HepG2 (cell line): ENCODE measurements around the gene SLC2A6. TPM values are rescaled to one million over a fixed set of nuclear protein-coding genes. Genes with fewer than 3 reads are reported as not detected.

ENCODE experiments used
- ATAC-seq: fragments of 200-7000 bp; cut with Tn5 transposase; 3 replicates; pipeline ENCODE4 v1.9.1; 2020; ENCODE audit warnings: mild to moderate bottlenecking, moderate library complexity
- BruUV-seq: library from RNA; stranded (reverse); fragments of 400-500 nt; replicated peaks from 2 replicates; lab custom pipeline; 2021; lab: Mats Ljungman, UMichigan
- CTCF ChIA-PET: fragments of 300-600 bp; formaldehyde crosslinking; extraction: SDS; loops from one replicate; lab custom pipeline; 2021; ENCODE audit warnings: low total read pairs, inconsistent platforms, low intra/inter-chr PET ratio; lab: Yijun Ruan, JAX
- POLR2A ChIA-PET: fragments of 350-600 bp; sonication (Branson Sonifier 250); formaldehyde crosslinking; loops from one replicate; lab custom pipeline; 2020; ENCODE audit warnings: antibody characterized with exemption, inconsistent platforms; lab: Yijun Ruan, JAX
- DNase-seq: peaks from one replicate; pipeline ENCODE4 v3.0.0-alpha.2; 2015; ENCODE audit warnings: low spot score
- FAIRE-seq: peaks from 3 replicates; lab custom pipeline; 2011; peaks lifted over from hg19 to GRCh38; lab: Jason Lieb, UNC
- H2AFZ ChIP-seq: one replicate; pipeline ENCODE4 v1.6.1; 2011; ENCODE audit warnings: low read length, inconsistent platforms
- H3K27ac ChIP-seq: fragments of 300-600 bp; 3 replicates; pipeline ENCODE4 v1.8.0; 2011; ENCODE audit warnings: mixed run types, mild to moderate bottlenecking, mixed read lengths, low read length, inconsistent platforms; ENCODE audit not compliant: insufficient read depth; ENCODE audit errors: extremely low read length
- H3K27me3 ChIP-seq, 2 experiments: fragments of 200-600 bp in 1 of 2; 2 replicates in 1 of 2; 3 replicates in 1 of 2; pipeline versions ENCODE4 v1.6.0 to v1.8.0; 2011; ENCODE audit warnings: low read length in 2 of 2, mild to moderate bottlenecking in 2 of 2, moderate library complexity in 2 of 2, inconsistent platforms in 1 of 2; ENCODE audit not compliant: insufficient read depth in 2 of 2, control insufficient read depth in 1 of 2
- H3K36me3 ChIP-seq, 2 experiments: fragments of 200-600 bp in 1 of 2; replicated peaks in 1 of 2; 2 replicates in 1 of 2; 3 replicates in 1 of 2; pipeline versions ENCODE4 v1.5.1 to v1.8.0; 2011; ENCODE audit warnings: low read length in 2 of 2, inconsistent platforms in 1 of 2; ENCODE audit not compliant: insufficient read depth in 2 of 2, control insufficient read depth in 1 of 2
- H3K4me1 ChIP-seq: 2 replicates; pipeline ENCODE4 v1.5.1; 2012; ENCODE audit warnings: low read length, inconsistent platforms; ENCODE audit not compliant: insufficient read depth
- H3K4me2 ChIP-seq: 2 replicates; pipeline ENCODE4 v1.6.0; 2011; ENCODE audit warnings: low read depth, low read length, inconsistent platforms
- H3K4me3 ChIP-seq, 3 experiments: fragments of 200-600 bp in 1 of 3; sonication (generic), shearing (Covaris generic) in 1 of 3; replicated peaks in 1 of 3; 2 replicates each; pipeline ENCODE4 v1.5.1; 2011 to 2016; ENCODE audit warnings: low read length in 3 of 3, inconsistent platforms in 2 of 3, low read depth in 2 of 3, mild to moderate bottlenecking in 2 of 3, control low read depth in 1 of 3, mixed read lengths in 1 of 3; ENCODE audit not compliant: insufficient read depth in 1 of 3
- H3K79me2 ChIP-seq: one replicate; pipeline ENCODE4 v1.6.1; 2011; ENCODE audit warnings: low read length, inconsistent platforms; ENCODE audit not compliant: insufficient read depth
- H3K9ac ChIP-seq: 2 replicates; pipeline ENCODE4 v1.6.0; 2011; ENCODE audit warnings: mild to moderate bottlenecking, low read depth, low read length, inconsistent platforms; ENCODE audit not compliant: insufficient read depth
- H3K9me3 ChIP-seq: 2 replicates; pipeline ENCODE4 v1.5.1; 2012; ENCODE audit warnings: mild to moderate bottlenecking, low read length
- H4K20me1 ChIP-seq: 2 replicates; pipeline ENCODE4 v1.6.0; 2011; ENCODE audit warnings: inconsistent platforms, mild to moderate bottlenecking, low read length, moderate library complexity; ENCODE audit not compliant: insufficient read depth
- CERS6 ChIP-seq: sonication (generic); formaldehyde crosslinking; IDR thresholded peaks from 2 replicates; pipeline ENCODE4 v1.5.0; 2020; ENCODE audit warnings: missing genetic modification reagents
- GPBP1L1 ChIP-seq: sonication (generic); formaldehyde crosslinking; IDR thresholded peaks from 2 replicates; pipeline ENCODE4 v1.5.0; 2020; ENCODE audit warnings: mild to moderate bottlenecking, missing genetic modification reagents
- MEIS2 ChIP-seq: sonication (generic); formaldehyde crosslinking; IDR thresholded peaks from 2 replicates; pipeline ENCODE4 v1.9.0; 2021; ENCODE audit warnings: mild to moderate bottlenecking, missing genetic modification reagents
- POLR2AphosphoS2 ChIP-seq: IDR thresholded peaks from 2 replicates; pipeline ENCODE4 v1.6.1; 2011; ENCODE audit warnings: low read depth, low read length, improper control_type of control experiment
- RXRA ChIP-seq: sonication (generic); formaldehyde crosslinking; IDR thresholded peaks from 2 replicates; pipeline ENCODE4 v1.5.1; 2020; ENCODE audit warnings: missing genetic modification reagents
- ZFP82 ChIP-seq: sonication (generic); formaldehyde crosslinking; IDR thresholded peaks from 2 replicates; pipeline ENCODE4 v1.5.1; 2020; ENCODE audit warnings: mild to moderate bottlenecking, missing genetic modification reagents, borderline replicate concordance
- ZNF275 ChIP-seq: sonication (generic); formaldehyde crosslinking; IDR thresholded peaks from 2 replicates; pipeline ENCODE4 v1.8.0; 2022; ENCODE audit warnings: missing genetic modification reagents, mild to moderate bottlenecking, inconsistent platforms, borderline replicate concordance
- ZNF441 ChIP-seq: sonication (generic); formaldehyde crosslinking; IDR thresholded peaks from 2 replicates; pipeline ENCODE4 v1.7.0; 2021; ENCODE audit warnings: missing genetic modification reagents, borderline replicate concordance
- WGBS: methylation state at CpG from one replicate; pipeline ENCODE4 v1.1.6; 2017; ENCODE audit warnings: low lambda C conversion rate; 5-methylcytosine and 5-hydroxymethylcytosine counted together
- in situ Hi-C: cut with HindIII; loops from 2 replicates; pipeline ENCODE4 v1.10.0; 2017; ENCODE audit warnings: low pct_unique_long_range_greater_than_20kb; ENCODE audit not compliant: extremely low pct_ligation_motif_present
- intact Hi-C: fragments of 100-400 bp; cut with micrococcal nuclease; formaldehyde crosslinking; loops from one replicate; pipeline ENCODE4 v1.10.0; 2022; ENCODE audit not compliant: unreplicated experiment
- polyA plus RNA-seq, 8 experiments: library from polyadenylated mRNA; depleted of rRNA in 3 of 8; stranded (reverse) in 7 of 8; unstranded in 1 of 8; fragments of >200 nt; fragmentation: Illumina TruSeq in 4 of 8; extraction: Trizol in 4 of 8; gene quantifications; 2 replicates each; pipeline versions ENCODE4 v1.2.1 to v1.2.3, GENCODE V29; 2011 to 2016; ENCODE audit warnings: low read depth in 4 of 8, missing spikeins in 1 of 8, mixed read lengths in 1 of 8; ENCODE audit not compliant: insufficient read depth in 1 of 8
- total RNA-seq, 5 experiments: library from RNA; depleted of rRNA; stranded (reverse); fragments of >200 nt; fragmentation: Illumina TruSeq; extraction: Trizol; gene quantifications; 2 replicates each; pipeline ENCODE4 v1.2.3, GENCODE V29; 2016; ENCODE audit warnings: low read depth in 1 of 5

The SLC2A6 gene
- total and polyA plus RNA-seq, 2 of the 13 experiments (the other 11 are each of a cell fraction or from before 2014, with no cell fraction given), result 4.1 to 15.0 TPM

- Histone ChIP-seq H3K9ac (no peak overlapping the region), H3K27me3 (peaks cover 15 to 74% of the 10 kb centered on the region in 2 experiments), H2AFZ (no peak overlapping the region), H3K4me1 (peaks cover 78% of the 10 kb centered on the region), H3K9me3 (no peaks in the 10 kb centered on the region), H4K20me1 (no peaks in the 10 kb centered on the region), H3K4me2 (no peak overlapping the region), H3K4me3 (no peak overlapping the region), H3K36me3 (no peaks in the 10 kb centered on the region), H3K27ac (no peak overlapping the region), H3K79me2 (no peaks in the 10 kb centered on the region)
- ATAC-seq, result no peak
- 17% methylated on average over 18 of the region's 33 CpGs for WGBS
- intact Hi-C loops (no loop called here), in situ Hi-C loops (no loop called here)
- ChIA-PET CTCF (no interaction called here), POLR2A (interaction anchor here (0.7 kb wide), 1 partner anchor 93 kb away, joined by 3 read pairs; no protein-coding TSS in a partner anchor)
- FAIRE-seq, result no peak
- DNase-seq, result no peak
- TF ChIP-seq RXRA (CRISPR knock-in tag) (no peak), MEIS2 (CRISPR knock-in tag) (no peak), GPBP1L1 (CRISPR knock-in tag) (no peak), ZNF441 (CRISPR knock-in tag) (no peak), CERS6 (no peak), ZFP82 (CRISPR knock-in tag) (no peak), ZNF275 (CRISPR knock-in tag) (no peak), POLR2AphosphoS2 (no peak)
- TF ChIP-seq, all 625 proteins: peak for 0
- BruUV-seq, result no TSS peak
Measured at GRCh38 chr9:133492061-133493021, 13.4 kb upstream of the SLC2A6 start.
